ENCODE measurements around the gene NEDD4L. TPM values are rescaled to one million over a fixed set of nuclear protein-coding genes. Genes with fewer than 3 reads are reported as not detected.

Gene NEDD4L
- total and polyA plus RNA-seq, 2 experiments from 2014 or later = 36.2 to 72.3 TPM

DNA sequence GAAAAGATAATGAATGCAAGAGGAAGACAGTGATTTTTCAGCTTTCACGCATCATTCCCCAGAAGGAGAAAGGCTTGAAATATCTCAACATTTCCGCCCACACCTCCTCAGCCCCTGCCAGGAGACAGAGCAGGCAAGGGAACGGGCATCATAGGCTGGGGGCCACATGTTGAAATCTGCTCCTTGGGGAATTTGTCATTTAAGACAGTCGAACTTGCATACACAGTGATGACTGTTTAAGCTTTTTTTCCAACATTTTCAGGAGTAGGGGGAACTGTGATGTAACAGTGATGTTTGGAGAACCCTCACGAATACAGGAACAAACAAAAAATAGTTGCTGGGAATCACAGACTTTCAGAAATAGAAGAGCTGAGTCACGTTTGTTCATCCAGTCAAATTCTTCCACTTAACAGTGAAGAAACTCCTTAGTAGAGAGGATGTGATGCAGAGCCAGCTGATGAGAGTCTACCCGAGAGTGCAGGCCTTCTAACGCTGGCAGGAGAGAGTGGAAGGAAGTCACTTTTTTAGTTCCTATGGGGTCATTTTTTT lies 318.1 kb downstream of the NEDD4L start (continued):
- TF ChIP-seq CREB1 (CRISPR knock-in tag; IDR thresholded peaks at IDR 0.05; ENCODE audit: low read depth) = no peak

DNA sequence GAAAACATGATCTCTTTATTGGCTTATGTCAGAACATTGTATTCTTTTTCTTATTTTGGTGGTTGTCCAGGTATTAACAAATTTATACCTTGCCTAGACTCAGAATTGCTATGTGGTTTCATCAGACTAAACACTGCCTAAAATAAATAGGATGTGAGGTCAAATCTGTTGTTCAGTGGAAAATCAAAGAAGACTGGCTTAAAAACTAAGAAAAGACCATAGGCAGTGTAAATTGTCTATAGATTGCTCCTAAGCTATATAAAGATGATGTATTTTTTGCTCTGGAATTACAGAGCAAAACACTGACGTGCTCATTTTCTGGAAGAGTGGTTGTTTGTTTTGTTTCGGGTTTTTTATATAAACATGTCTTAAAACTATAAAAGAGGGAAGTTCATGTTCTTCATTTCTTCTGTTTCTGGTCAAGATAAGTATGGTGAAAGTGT lies 318.8 kb downstream of the NEDD4L start:
- Histone ChIP-seq H3K27ac (ENCODE audit: low read depth) (0 out of 2 replicates have a peak overlapping the region, but pooled peaks have one; percentile 45), H3K9me2 (ENCODE audit: insufficient read depth) (no peaks in the 10 kb centered on the region), H3K79me2 (replicated peaks; ENCODE audit: insufficient read depth) (no peaks in the 10 kb centered on the region), H4K20me1 (replicated peaks; ENCODE audit: insufficient read depth) (0 out of 2 replicates have a peak, but pooled peaks cover 3% of the 10 kb centered on the region), H3K4me3 (no peak overlapping the region), H3K4me2 (no peak overlapping the region), H3F3A (replicated peaks; ENCODE audit: low read depth) (no peaks in the 10 kb centered on the region), H2AFZ (no peak overlapping the region), H3K27me3 (ENCODE audit: insufficient read depth) (no peaks in the 10 kb centered on the region), H3K36me3 (ENCODE audit: insufficient read depth) (peaks cover 17% of the 10 kb centered on the region), H3K4me1 (ENCODE audit: insufficient read depth) (peaks cover 8% of the 10 kb centered on the region)
- Mint-ChIP-seq H3K4me3 (no peak overlapping the region), H3K27ac (peak overlapping the region; percentile 28; the same call in 1 of the 2 replicates), H3K4me1 (peaks cover 34% of the 10 kb centered on the region), H3K9me3 (no peaks in the 10 kb centered on the region), H3K36me3 (ENCODE audit: low read depth) (peaks cover 16% of the 10 kb centered on the region; the same call in 2 of the 3 replicates), H3K27me3 (ENCODE audit: insufficient read depth, low read depth, poor library complexity) (no peaks in the 10 kb centered on the region)
- ATAC-seq = no peak
- no peak for DNase-seq (ENCODE audit: low spot score)
- TF ChIP-seq, protein P1, sequence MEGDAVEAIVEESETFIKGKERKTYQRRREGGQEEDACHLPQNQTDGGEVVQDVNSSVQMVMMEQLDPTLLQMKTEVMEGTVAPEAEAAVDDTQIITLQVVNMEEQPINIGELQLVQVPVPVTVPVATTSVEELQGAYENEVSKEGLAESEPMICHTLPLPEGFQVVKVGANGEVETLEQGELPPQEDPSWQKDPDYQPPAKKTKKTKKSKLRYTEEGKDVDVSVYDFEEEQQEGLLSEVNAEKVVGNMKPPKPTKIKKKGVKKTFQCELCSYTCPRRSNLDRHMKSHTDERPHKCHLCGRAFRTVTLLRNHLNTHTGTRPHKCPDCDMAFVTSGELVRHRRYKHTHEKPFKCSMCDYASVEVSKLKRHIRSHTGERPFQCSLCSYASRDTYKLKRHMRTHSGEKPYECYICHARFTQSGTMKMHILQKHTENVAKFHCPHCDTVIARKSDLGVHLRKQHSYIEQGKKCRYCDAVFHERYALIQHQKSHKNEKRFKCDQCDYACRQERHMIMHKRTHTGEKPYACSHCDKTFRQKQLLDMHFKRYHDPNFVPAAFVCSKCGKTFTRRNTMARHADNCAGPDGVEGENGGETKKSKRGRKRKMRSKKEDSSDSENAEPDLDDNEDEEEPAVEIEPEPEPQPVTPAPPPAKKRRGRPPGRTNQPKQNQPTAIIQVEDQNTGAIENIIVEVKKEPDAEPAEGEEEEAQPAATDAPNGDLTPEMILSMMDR (conservative IDR thresholded peaks at IDR 0.05; ENCODE audit: low read depth in 2 of 2) = no peak
- TF ChIP-seq JUNB (IDR thresholded peaks at IDR 0.05; ENCODE audit: unreplicated experiment) (no peak), NANOG (IDR thresholded peaks at IDR 0.05; ENCODE audit: borderline replicate concordance) (no peak), EZH2phosphoT487 (IDR thresholded peaks at IDR 0.05; ENCODE audit: unreplicated experiment) (no peak), CREB1 (CRISPR knock-in tag; IDR thresholded peaks at IDR 0.05; ENCODE audit: low read depth) (no peak)

DNA sequence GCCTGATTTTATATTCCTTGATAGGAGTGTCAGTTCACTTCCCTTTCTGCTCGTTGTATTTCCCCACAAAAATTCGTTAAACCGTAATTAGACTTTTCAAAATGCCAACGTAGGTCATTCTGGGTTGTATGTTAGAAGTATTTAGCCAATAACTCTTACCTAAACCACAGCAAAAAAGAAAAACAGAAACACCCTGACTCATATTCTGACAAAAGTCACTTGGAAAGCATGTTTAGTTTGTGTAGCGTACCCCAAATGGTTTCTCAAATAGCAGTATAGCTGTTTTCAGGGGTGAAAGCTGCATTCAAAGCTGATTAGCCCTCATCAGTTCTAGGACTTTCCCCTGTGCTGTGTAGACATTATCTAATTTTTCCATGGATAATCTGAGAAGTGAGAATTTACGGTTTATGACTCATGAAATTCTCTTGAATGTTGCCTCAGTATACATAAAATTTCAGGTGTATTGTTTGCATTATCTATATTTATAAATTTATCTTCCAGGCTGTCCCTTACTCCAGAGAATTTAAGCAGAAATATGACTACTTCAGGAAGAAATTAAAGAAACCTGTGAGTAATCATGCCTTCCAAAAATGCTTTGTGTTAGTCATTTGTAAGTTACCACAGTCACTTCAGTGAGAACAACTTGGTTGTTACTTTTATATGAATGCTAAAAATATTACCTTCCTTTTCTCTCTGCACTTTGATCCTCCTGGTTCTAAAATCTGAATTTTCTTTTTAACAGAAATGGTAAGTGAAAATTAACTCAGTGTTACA lies 319.9 kb downstream of the NEDD4L start:
- Mint-ChIP-seq H3K4me3 (no peak overlapping the region), H3K27ac (peak overlapping the region; percentile 9; the same call in 1 of the 2 replicates), H3K9me3 (no peaks in the 10 kb centered on the region), H3K27me3 (ENCODE audit: insufficient read depth, low read depth, poor library complexity) (no peaks in the 10 kb centered on the region), H3K36me3 (ENCODE audit: low read depth) (peaks cover 19% of the 10 kb centered on the region), H3K4me1 (peaks cover 33% of the 10 kb centered on the region)
- Histone ChIP-seq H3K36me3 (ENCODE audit: insufficient read depth) (peaks cover 17% of the 10 kb centered on the region), H3K27me3 (ENCODE audit: insufficient read depth) (no peaks in the 10 kb centered on the region), H3K27ac (ENCODE audit: low read depth) (no peak overlapping the region), H3K4me1 (ENCODE audit: insufficient read depth) (peaks cover 8% of the 10 kb centered on the region), H3F3A (replicated peaks; ENCODE audit: low read depth) (no peaks in the 10 kb centered on the region), H4K20me1 (replicated peaks; ENCODE audit: insufficient read depth) (0 out of 2 replicates have a peak, but pooled peaks cover 3% of the 10 kb centered on the region), H2AFZ (no peak overlapping the region), H3K4me2 (no peak overlapping the region), H3K79me2 (replicated peaks; ENCODE audit: insufficient read depth) (no peaks in the 10 kb centered on the region), H3K9me2 (ENCODE audit: insufficient read depth) (no peaks in the 10 kb centered on the region), H3K4me3 (no peak overlapping the region)
- ATAC-seq = no peak
- no peak for DNase-seq (ENCODE audit: low spot score)
- no peak for TF ChIP-seq JUNB (IDR thresholded peaks at IDR 0.05; ENCODE audit: unreplicated experiment)
- TF ChIP-seq, protein P2, sequence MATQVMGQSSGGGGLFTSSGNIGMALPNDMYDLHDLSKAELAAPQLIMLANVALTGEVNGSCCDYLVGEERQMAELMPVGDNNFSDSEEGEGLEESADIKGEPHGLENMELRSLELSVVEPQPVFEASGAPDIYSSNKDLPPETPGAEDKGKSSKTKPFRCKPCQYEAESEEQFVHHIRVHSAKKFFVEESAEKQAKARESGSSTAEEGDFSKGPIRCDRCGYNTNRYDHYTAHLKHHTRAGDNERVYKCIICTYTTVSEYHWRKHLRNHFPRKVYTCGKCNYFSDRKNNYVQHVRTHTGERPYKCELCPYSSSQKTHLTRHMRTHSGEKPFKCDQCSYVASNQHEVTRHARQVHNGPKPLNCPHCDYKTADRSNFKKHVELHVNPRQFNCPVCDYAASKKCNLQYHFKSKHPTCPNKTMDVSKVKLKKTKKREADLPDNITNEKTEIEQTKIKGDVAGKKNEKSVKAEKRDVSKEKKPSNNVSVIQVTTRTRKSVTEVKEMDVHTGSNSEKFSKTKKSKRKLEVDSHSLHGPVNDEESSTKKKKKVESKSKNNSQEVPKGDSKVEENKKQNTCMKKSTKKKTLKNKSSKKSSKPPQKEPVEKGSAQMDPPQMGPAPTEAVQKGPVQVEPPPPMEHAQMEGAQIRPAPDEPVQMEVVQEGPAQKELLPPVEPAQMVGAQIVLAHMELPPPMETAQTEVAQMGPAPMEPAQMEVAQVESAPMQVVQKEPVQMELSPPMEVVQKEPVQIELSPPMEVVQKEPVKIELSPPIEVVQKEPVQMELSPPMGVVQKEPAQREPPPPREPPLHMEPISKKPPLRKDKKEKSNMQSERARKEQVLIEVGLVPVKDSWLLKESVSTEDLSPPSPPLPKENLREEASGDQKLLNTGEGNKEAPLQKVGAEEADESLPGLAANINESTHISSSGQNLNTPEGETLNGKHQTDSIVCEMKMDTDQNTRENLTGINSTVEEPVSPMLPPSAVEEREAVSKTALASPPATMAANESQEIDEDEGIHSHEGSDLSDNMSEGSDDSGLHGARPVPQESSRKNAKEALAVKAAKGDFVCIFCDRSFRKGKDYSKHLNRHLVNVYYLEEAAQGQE (IDR thresholded peaks at IDR 0.05; ENCODE audit: unreplicated experiment) = no peak
- TF ChIP-seq EZH2 (IDR thresholded peaks at IDR 0.05; ENCODE audit: low read depth, unreplicated experiment) = no peak
- TF ChIP-seq EZH2phosphoT487 (IDR thresholded peaks at IDR 0.05; ENCODE audit: unreplicated experiment) = no peak
- no peak for TF ChIP-seq ZNF331 (CRISPR knock-in tag; IDR thresholded peaks at IDR 0.05; ENCODE audit: low read depth)
- no peak for TF ChIP-seq POLR2AphosphoS5 (IDR thresholded peaks at IDR 0.05; ENCODE audit: low read depth)
- TF ChIP-seq CREB1 (CRISPR knock-in tag; IDR thresholded peaks at IDR 0.05; ENCODE audit: low read depth) = no peak
- TF ChIP-seq, protein P3, sequence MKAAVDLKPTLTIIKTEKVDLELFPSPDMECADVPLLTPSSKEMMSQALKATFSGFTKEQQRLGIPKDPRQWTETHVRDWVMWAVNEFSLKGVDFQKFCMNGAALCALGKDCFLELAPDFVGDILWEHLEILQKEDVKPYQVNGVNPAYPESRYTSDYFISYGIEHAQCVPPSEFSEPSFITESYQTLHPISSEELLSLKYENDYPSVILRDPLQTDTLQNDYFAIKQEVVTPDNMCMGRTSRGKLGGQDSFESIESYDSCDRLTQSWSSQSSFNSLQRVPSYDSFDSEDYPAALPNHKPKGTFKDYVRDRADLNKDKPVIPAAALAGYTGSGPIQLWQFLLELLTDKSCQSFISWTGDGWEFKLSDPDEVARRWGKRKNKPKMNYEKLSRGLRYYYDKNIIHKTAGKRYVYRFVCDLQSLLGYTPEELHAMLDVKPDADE (IDR thresholded peaks at IDR 0.05) = no peak
- TF ChIP-seq NANOG (IDR thresholded peaks at IDR 0.05; ENCODE audit: borderline replicate concordance) = no peak
